HepG2 (cell line): ENCODE data around the gene GPR107.

ENCODE experiments used
- BRCA1 ChIP-seq: sonication (generic); formaldehyde crosslinking; IDR thresholded peaks from 2 replicates; pipeline ENCODE4 v1.4.0; 2020; ENCODE audit warnings: missing genetic modification reagents
- ELF1 ChIP-seq: sonication (generic); formaldehyde crosslinking; IDR thresholded peaks from 2 replicates; pipeline ENCODE4 v1.4.0; 2020; ENCODE audit warnings: missing genetic modification reagents
- KDM3A ChIP-seq: IDR thresholded peaks from 2 replicates; pipeline ENCODE4 v1.6.1; 2018; ENCODE audit warnings: low read depth, missing compliant biosample characterization
- TF ChIP-seq, protein P1 (sequence below): sonication (generic); formaldehyde crosslinking; IDR thresholded peaks from 2 replicates; pipeline ENCODE4 v1.5.0; 2020; ENCODE audit warnings: mild to moderate bottlenecking, missing genetic modification reagents, moderate library complexity
- TF ChIP-seq, protein P2 (sequence below): sonication (generic); formaldehyde crosslinking; IDR thresholded peaks from 2 replicates; pipeline ENCODE4 v1.5.1; 2020; ENCODE audit warnings: missing genetic modification reagents, mild to moderate bottlenecking, borderline replicate concordance

DNA sequence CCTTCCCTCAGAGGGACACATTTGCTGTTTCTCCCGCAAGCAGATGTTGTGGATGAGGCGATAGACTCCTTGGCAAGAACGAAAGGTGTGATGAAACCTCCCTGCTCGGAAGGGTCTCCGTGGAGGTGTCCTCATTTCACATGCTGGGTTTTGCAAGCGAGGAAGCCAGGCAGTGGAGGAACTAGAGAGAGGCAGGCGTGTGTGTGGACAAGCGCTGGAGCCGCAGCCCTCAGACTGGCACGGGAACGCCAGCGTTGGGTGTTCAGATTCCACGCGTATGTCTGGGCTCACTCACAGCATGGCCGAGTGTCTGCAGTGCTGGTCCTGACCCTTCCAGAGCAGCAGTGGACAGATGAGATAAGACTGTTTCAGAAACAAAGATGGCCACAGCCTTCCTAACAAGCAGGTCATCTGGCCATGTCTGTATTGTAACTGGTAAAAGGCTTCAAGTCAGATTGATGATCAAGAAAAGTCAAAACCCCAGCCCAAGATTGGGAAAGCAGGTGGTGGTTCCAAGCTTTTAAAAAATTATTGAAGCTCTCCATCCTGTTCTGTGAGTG, 83.5 kb downstream of the GPR107 start:
- TF ChIP-seq ELF1 (CRISPR knock-in tag) (no peak), KDM3A (CRISPR knock-in tag) (no peak), BRCA1 (CRISPR knock-in tag) (no peak)
- TF ChIP-seq, protein P1, sequence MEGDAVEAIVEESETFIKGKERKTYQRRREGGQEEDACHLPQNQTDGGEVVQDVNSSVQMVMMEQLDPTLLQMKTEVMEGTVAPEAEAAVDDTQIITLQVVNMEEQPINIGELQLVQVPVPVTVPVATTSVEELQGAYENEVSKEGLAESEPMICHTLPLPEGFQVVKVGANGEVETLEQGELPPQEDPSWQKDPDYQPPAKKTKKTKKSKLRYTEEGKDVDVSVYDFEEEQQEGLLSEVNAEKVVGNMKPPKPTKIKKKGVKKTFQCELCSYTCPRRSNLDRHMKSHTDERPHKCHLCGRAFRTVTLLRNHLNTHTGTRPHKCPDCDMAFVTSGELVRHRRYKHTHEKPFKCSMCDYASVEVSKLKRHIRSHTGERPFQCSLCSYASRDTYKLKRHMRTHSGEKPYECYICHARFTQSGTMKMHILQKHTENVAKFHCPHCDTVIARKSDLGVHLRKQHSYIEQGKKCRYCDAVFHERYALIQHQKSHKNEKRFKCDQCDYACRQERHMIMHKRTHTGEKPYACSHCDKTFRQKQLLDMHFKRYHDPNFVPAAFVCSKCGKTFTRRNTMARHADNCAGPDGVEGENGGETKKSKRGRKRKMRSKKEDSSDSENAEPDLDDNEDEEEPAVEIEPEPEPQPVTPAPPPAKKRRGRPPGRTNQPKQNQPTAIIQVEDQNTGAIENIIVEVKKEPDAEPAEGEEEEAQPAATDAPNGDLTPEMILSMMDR (CRISPR knock-in tag), result no peak
- TF ChIP-seq, protein P2, sequence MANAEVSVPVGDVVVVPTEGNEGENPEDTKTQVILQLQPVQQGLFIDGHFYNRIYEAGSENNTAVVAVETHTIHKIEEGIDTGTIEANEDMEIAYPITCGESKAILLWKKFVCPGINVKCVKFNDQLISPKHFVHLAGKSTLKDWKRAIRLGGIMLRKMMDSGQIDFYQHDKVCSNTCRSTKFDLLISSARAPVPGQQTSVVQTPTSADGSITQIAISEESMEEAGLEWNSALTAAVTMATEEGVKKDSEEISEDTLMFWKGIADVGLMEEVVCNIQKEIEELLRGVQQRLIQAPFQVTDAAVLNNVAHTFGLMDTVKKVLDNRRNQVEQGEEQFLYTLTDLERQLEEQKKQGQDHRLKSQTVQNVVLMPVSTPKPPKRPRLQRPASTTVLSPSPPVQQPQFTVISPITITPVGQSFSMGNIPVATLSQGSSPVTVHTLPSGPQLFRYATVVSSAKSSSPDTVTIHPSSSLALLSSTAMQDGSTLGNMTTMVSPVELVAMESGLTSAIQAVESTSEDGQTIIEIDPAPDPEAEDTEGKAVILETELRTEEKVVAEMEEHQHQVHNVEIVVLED (CRISPR knock-in tag), result no peak
